Right lobe of liver (tissue), 6 donors: ENCODE data around the gene TCF7. TPM values are rescaled to one million over a fixed set of nuclear protein-coding genes. Genes with fewer than 3 reads are reported as not detected.
A peak's percentile ranks its signal among the peaks of the same experiment; 100 is the strongest.

Source experiments
- ATAC-seq, 4 donors: fragments of 200-7000 bp; cut with Tn5 transposase; one replicate each; pipeline ENCODE4 v1.9.1; 2020; ENCODE audit warnings: mild to moderate bottlenecking in 4 of 4, moderate library complexity in 4 of 4
- DNase-seq, 3 donors: peaks; one replicate each; pipeline ENCODE4 v3.0.0-alpha.2; 2020
- H3K27ac ChIP-seq, 3 donors: fragments of 200-600 bp; one replicate each; pipeline ENCODE4 v1.8.0; 2022
- H3K27me3 ChIP-seq, 2 donors: fragments of 200-600 bp; one replicate each; pipeline ENCODE4 v1.8.0; 2022
- H3K36me3 ChIP-seq, 4 donors: fragments of 200-600 bp; sonication (generic) in 1 of 4; one replicate each; pipeline versions ENCODE4 v1.5.1 to v1.8.0; 2017 to 2022; ENCODE audit warnings: control low read depth in 1 of 4
- H3K4me1 ChIP-seq, 4 donors: fragments of 200-600 bp; sonication (generic) in 1 of 4; one replicate each; pipeline versions ENCODE4 v1.5.1 to v1.8.0; 2017 to 2022; ENCODE audit warnings: control low read depth in 1 of 4
- H3K4me3 ChIP-seq, 3 donors: fragments of 200-600 bp; one replicate each; pipeline ENCODE4 v1.8.0; 2022
- H3K9me3 ChIP-seq, 4 donors: fragments of 200-600 bp; sonication (generic) in 1 of 4; one replicate each; pipeline versions ENCODE4 v1.5.1 to v1.8.0; 2017 to 2022; ENCODE audit warnings: control low read depth in 1 of 4
- POLR2A ChIP-seq: fragments of 450-650 bp; IDR thresholded peaks from one replicate; pipeline ENCODE4 v1.6.1; 2017; ENCODE audit warnings: antibody characterized with exemption, mild to moderate bottlenecking
- WGBS: methylation state at CpG from one replicate; pipeline ENCODE4 v1.1.6; 2018; ENCODE audit warnings: low coverage, low lambda C conversion rate; ENCODE audit not compliant: insufficient coverage; ENCODE audit errors: missing lambda C conversion rate; 5-methylcytosine and 5-hydroxymethylcytosine counted together
- intact Hi-C, 2 donors: fragments of 100-400 bp; cut with DNase I; formaldehyde crosslinking; loops; one replicate each; pipeline versions ENCODE4 v1.11.2 to v1.14.1; 2022
- small RNA-seq, 2 experiments: library from RNA; depleted of rRNA; stranded (forward); fragments of <200 nt; gene quantifications; one replicate each; pipeline ENCODE3, GENCODE V24; 2016
- total RNA-seq, 6 experiments: library from RNA; depleted of rRNA in 2 of 6; stranded (reverse); fragments of >200 nt in 2 of 6; fragmentation: NEBNext Ultra II Directional in 3 of 6; extraction: Animal tissue kit (Norgen Biotek cat#: 25700) in 3 of 6; gene quantifications; one replicate each; pipeline versions ENCODE4 v1.1.0 to v1.2.4, GENCODE V29; 2016 to 2023
- TF ChIP-seq, protein P1 (sequence below), 4 donors: fragments of 200-600 bp in 3 of 4; fragments of 450-650 bp in 1 of 4; IDR thresholded peaks; one replicate each; pipeline versions ENCODE4 v1.5.1 to v1.8.0; 2016 to 2022; ENCODE audit warnings: antibody characterized with exemption in 4 of 4, mild to moderate bottlenecking in 2 of 4
- donor health status: DM: no; HTN: yes; CAD: no.
- donor health status: DM: no; HTN: no; CAD: no.
- donor health status: DM: no; HTN: no; CAD: no.
- donor health status: DM: no; HTN: yes; CAD: no.
- donor health status: DM: no; HTN: yes; CAD: no.

TCF7 gene
- total RNA-seq, 6 experiments from 2014 or later = 2.0 to 3.8 (median 2.7) TPM

DNA sequence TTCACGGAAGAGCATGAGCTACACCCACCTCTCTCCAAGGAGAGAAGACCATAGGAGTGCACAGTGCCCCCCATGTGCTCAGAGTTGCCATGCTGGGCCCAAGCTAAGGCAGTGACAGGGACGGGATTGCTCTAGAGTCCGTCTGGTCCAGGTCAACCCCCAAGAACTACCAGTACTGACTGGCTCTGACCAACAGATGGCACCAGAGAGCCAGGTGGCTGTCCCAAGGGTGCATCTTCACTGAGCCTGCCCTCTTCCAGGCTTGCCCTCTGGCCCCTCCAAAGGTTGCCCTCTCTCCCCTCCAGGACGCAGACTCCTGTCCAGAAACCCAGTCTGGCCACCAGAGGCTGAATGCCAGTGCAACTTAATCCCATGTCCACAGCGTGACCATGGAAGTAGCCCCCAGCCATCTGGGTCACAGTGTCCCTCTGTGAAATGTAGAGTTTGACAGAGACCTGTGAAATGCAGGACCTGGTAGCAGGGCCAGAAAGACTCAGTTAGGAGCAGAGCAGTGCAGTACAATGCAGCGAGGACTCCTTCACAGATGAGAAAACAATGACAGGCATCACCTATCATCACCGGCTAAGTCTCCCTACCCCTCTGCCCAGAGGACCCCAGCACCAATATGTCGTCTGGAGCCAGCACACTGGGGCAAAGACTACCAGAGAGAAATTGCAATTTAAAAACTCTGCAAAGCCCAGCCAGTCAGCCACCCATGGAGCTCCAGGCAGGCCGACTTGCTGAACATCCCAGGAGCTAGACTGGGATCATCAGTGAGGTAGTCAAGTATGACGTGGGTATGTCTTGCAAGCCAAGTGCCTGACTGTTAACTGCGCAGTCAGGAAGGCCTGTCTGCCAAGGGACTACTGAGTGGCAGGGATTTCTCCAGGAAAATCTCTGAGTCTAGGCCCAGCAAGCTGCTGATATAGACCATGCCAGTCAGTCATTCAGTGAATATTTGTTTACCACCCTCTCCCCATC is 70.0 kb downstream of the TCF7 start:
- peak; percentile 93 to 96 (median 96) for ATAC-seq
- intact Hi-C loops = loop anchor here (5.0 kb wide), 2 partner anchors 103 to 108 kb away; no protein-coding TSS in a partner anchor
- 33% methylated on average over 7 of the region's 11 CpGs for WGBS
- no peak overlapping the region for H3K4me3 ChIP-seq
- no peaks in the 10 kb centered on the region for H3K36me3 ChIP-seq
- DNase-seq = peak; percentile 69 to 79 (median 71)
- H3K9me3 ChIP-seq = no peaks in the 10 kb centered on the region
- no peak overlapping the region for H3K27ac ChIP-seq
- TF ChIP-seq POLR2A = no peak
- TF ChIP-seq, protein P1, sequence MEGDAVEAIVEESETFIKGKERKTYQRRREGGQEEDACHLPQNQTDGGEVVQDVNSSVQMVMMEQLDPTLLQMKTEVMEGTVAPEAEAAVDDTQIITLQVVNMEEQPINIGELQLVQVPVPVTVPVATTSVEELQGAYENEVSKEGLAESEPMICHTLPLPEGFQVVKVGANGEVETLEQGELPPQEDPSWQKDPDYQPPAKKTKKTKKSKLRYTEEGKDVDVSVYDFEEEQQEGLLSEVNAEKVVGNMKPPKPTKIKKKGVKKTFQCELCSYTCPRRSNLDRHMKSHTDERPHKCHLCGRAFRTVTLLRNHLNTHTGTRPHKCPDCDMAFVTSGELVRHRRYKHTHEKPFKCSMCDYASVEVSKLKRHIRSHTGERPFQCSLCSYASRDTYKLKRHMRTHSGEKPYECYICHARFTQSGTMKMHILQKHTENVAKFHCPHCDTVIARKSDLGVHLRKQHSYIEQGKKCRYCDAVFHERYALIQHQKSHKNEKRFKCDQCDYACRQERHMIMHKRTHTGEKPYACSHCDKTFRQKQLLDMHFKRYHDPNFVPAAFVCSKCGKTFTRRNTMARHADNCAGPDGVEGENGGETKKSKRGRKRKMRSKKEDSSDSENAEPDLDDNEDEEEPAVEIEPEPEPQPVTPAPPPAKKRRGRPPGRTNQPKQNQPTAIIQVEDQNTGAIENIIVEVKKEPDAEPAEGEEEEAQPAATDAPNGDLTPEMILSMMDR (IDR thresholded peaks at IDR 0.05) = peak; percentile 87 to 94 (median 89)
- peaks cover 0 to 5% (median 0%) of the 10 kb centered on the region in 4 donors for H3K4me1 ChIP-seq
- no peaks in the 10 kb centered on the region for H3K27me3 ChIP-seq

DNA sequence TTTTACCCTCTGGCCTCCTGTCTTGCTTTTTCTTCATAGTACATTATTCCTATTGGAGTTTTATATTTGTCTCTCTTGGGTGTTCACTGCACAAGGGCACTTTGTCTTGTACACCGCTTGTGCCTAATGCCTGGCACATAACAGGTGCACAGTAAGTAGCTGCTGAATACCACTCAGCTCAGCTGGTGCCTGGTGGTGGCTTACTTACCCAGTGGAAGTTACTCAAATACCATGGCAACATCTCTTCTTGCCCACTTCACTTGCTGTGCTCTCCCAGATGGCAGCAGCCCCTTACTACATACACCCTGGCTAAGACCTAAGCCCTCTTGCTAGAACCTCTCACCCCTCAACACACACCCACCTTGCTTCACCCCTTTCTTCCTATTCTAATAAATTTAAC is 73.6 kb downstream of the TCF7 start:
- H3K4me3 ChIP-seq = no peak overlapping the region
- no peaks in the 10 kb centered on the region for H3K27me3 ChIP-seq
- no CpG with 5 or more reads among the region's 1 CpG for WGBS
- no peaks in the 10 kb centered on the region for H3K9me3 ChIP-seq
- DNase-seq (no peak), ATAC-seq (no peak)
- TF ChIP-seq, protein P1 (IDR thresholded peaks at IDR 0.05) = no peak
- intact Hi-C loops = no loop called here
- peaks cover 0 to 5% (median 0%) of the 10 kb centered on the region in 4 donors for H3K4me1 ChIP-seq
- no peaks in the 10 kb centered on the region for H3K36me3 ChIP-seq
- H3K27ac ChIP-seq = no peak overlapping the region

DNA sequence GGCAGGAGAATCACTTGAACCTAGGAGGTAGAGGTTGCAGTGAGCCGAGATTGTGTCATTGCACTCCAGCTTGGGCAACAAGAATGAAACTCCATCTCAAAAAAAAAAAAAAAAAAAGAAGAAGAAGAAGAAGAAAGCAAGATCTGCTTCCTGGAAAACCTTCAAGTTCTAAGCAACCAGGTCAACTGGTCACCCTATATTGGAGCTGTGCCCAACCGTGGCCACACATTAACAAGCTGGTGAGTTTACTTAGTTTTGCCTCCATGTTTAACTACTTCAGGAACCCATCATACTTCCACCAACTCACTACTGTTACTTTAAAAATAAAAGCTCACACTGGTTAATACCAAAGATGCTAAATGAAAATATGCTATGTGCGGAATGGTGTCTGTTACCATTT is 74.5 kb downstream of the TCF7 start:
- Histone ChIP-seq H3K9me3 (no peaks in the 10 kb centered on the region), H3K27ac (no peak overlapping the region), H3K4me3 (no peak overlapping the region), H3K4me1 (peaks cover 0 to 2% (median 0%) of the 10 kb centered on the region in 4 donors), H3K27me3 (no peaks in the 10 kb centered on the region), H3K36me3 (no peaks in the 10 kb centered on the region)
- DNase-seq (no peak), ATAC-seq (no peak)
- TF ChIP-seq, protein P1 (IDR thresholded peaks at IDR 0.05) = no peak
- 54% methylated on average over 3 of the region's 3 CpGs for WGBS
- intact Hi-C loops = no loop called here

DNA sequence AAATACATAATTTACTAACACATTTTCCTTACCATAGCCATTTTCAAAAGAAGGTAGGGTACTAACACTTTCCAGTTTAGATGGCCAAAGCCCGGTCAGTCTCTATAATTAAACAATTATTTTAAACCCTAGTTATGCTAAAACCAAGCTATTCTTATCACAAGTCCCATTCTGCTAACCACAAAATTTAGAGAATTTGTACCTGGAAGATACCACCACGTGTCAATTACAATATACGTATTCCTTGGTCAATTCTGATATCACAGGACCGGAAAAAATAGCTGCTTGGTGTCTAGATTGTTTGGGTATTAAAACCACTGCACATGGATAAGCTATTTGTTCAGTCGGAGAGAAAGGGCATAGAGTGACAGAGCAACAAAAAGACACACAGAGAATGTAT is 81.2 kb downstream of the TCF7 start:
- TF ChIP-seq, protein P1 (IDR thresholded peaks at IDR 0.05) = no peak
- TF ChIP-seq POLR2A = no peak
- no peak for DNase-seq
- H3K4me3 ChIP-seq = no peak overlapping the region
- 72% methylated on average over 5 of the region's 5 CpGs for WGBS
- intact Hi-C loops = no loop called here
- H3K27me3 ChIP-seq = no peaks in the 10 kb centered on the region
- ATAC-seq = no peak
- H3K9me3 ChIP-seq = no peaks in the 10 kb centered on the region
- H3K4me1 ChIP-seq = no peaks in the 10 kb centered on the region
- H3K27ac ChIP-seq = no peak overlapping the region
- peaks cover 6 to 41% (median 22%) of the 10 kb centered on the region in 4 donors for H3K36me3 ChIP-seq

Small RNA genes lying within 50 kb of the gene (small RNA-seq; reads per million reads assigned to genes)
- gene AC008608.1 = 0 reads per million in 2 experiments

Other genes starting within 250 kb of the TCF7 start
- gene C5orf15, start 146.1 kb upstream of the TCF7 start, total RNA-seq = 10 to 100 TPM; 15.0 to 37.5 (median 24.4) TPM
- gene VDAC1, start 109.7 kb upstream of the TCF7 start, total RNA-seq = 100 to 1,000 TPM; 101 to 209 (median 128) TPM
- gene SKP1, start 62.3 kb downstream of the TCF7 start, total RNA-seq = 100 to 1,000 TPM; 125 to 186 (median 149) TPM
- gene PPP2CA, start 111.4 kb downstream of the TCF7 start, total RNA-seq = 10 to 100 TPM; 50.8 to 80.5 (median 65.0) TPM